Measurements from ENCODE around the gene RHOBTB3. TPM values are rescaled to one million over a fixed set of nuclear protein-coding genes. Genes with fewer than 3 reads are reported as not detected.

The RHOBTB3 gene
- total RNA-seq, 2 donors from 2014 or later = 87.3 to 134 TPM

GRCh38 chr5:95723632-95724369 lies 7.3 kb upstream of the RHOBTB3 start:
- no peak overlapping the region for H3K27ac ChIP-seq
- WGBS = 49% methylated on average over 5 of the region's 5 CpGs
- H3K9me3 ChIP-seq = no peaks in the 10 kb centered on the region
- intact Hi-C loops (cut with DNase I) = no loop called here
- H3K4me1 ChIP-seq (replicated peaks) = no peaks in the 10 kb centered on the region
- DNase-seq (ENCODE audit: low spot score) = no peak
- H3K4me3 ChIP-seq = no peak overlapping the region
- H3K27me3 ChIP-seq (replicated peaks; ENCODE audit: insufficient read depth) = no peaks in the 10 kb centered on the region
- TF ChIP-seq POLR2AphosphoS5 (IDR thresholded peaks at IDR 0.05) = no peak
- TF ChIP-seq POLR2A (IDR thresholded peaks at IDR 0.05) = no peak
- TF ChIP-seq, protein P1, sequence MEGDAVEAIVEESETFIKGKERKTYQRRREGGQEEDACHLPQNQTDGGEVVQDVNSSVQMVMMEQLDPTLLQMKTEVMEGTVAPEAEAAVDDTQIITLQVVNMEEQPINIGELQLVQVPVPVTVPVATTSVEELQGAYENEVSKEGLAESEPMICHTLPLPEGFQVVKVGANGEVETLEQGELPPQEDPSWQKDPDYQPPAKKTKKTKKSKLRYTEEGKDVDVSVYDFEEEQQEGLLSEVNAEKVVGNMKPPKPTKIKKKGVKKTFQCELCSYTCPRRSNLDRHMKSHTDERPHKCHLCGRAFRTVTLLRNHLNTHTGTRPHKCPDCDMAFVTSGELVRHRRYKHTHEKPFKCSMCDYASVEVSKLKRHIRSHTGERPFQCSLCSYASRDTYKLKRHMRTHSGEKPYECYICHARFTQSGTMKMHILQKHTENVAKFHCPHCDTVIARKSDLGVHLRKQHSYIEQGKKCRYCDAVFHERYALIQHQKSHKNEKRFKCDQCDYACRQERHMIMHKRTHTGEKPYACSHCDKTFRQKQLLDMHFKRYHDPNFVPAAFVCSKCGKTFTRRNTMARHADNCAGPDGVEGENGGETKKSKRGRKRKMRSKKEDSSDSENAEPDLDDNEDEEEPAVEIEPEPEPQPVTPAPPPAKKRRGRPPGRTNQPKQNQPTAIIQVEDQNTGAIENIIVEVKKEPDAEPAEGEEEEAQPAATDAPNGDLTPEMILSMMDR (IDR thresholded peaks at IDR 0.05) = no peak
- H3K36me3 ChIP-seq = no peaks in the 10 kb centered on the region

- Histone ChIP-seq H3K4me3 (no peak overlapping the region), H3K27ac (no peak overlapping the region)
- WGBS = 64% methylated on average over 5 of the region's 5 CpGs
Measured at GRCh38 chr5:95725071-95725820, 5.9 kb upstream of the RHOBTB3 start.

DNA sequence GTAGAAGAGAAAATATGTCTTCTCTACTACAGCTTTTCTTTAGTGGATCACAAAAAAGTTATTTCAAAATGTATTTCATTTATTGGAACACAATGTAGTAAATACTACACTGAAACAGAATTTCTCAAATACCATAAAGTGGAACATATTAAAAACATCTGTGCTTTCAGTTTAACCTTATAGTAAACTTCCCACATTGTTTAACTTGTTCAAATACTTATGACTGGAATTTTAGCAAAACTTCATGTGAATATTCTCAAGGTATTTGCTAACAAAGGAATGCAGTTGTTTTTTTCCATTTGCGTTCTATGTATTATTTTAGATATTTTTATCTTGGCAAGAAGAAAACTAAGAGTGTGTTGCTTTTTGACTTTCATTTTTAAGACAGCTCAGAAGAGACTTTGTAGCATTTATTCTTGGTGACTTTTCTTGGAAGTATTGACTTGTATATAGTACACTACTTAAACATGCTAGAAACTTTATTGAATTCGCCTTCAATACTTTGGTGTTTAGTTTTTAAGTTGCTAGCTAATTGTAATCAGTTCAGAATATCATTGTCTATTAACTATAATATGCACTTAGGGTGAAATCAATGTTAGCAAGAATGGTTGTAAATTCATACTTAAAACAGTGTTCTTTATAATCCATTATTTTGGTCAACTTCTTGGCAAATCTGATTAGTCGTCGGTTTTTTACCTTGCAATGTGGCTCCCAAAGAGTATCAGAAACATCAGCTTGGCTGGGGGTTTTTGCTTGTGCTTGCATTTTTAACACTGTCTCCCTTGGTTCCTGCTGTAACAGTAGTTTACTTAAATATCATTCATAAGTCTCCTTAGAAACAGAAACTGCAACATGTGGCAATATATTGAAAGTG lies 5.0 kb upstream of the RHOBTB3 start:
- TF ChIP-seq POLR2AphosphoS5 (IDR thresholded peaks at IDR 0.05) (no peak), POLR2A (IDR thresholded peaks at IDR 0.05) (no peak)
- H3K27me3 ChIP-seq (replicated peaks; ENCODE audit: insufficient read depth) = no peaks in the 10 kb centered on the region
- intact Hi-C loops (cut with DNase I) = no loop called here
- no peaks in the 10 kb centered on the region for H3K9me3 ChIP-seq
- WGBS = 70% methylated on average over 4 of the region's 4 CpGs
- no peaks in the 10 kb centered on the region for H3K4me1 ChIP-seq (replicated peaks)
- no peaks in the 10 kb centered on the region for H3K36me3 ChIP-seq
- no peak overlapping the region for H3K4me3 ChIP-seq
- H3K27ac ChIP-seq = peak overlapping the region in 1 of 2 donors; percentile 13
- DNase-seq (ENCODE audit: low spot score) = no peak

More at GRCh38 chr5:95725071-95725820, 5.9 kb upstream of the RHOBTB3 start:
- Histone ChIP-seq H3K36me3 (no peaks in the 10 kb centered on the region), H3K9me3 (no peaks in the 10 kb centered on the region), H3K4me1 (replicated peaks) (no peaks in the 10 kb centered on the region), H3K27me3 (replicated peaks; ENCODE audit: insufficient read depth) (no peaks in the 10 kb centered on the region)
- TF ChIP-seq, protein P1 (IDR thresholded peaks at IDR 0.05) = no peak
- no peak for TF ChIP-seq POLR2AphosphoS5 (IDR thresholded peaks at IDR 0.05)
- TF ChIP-seq POLR2A (IDR thresholded peaks at IDR 0.05) = no peak
- no peak for DNase-seq (ENCODE audit: low spot score)
- intact Hi-C loops (cut with DNase I) = no loop called here

DNA sequence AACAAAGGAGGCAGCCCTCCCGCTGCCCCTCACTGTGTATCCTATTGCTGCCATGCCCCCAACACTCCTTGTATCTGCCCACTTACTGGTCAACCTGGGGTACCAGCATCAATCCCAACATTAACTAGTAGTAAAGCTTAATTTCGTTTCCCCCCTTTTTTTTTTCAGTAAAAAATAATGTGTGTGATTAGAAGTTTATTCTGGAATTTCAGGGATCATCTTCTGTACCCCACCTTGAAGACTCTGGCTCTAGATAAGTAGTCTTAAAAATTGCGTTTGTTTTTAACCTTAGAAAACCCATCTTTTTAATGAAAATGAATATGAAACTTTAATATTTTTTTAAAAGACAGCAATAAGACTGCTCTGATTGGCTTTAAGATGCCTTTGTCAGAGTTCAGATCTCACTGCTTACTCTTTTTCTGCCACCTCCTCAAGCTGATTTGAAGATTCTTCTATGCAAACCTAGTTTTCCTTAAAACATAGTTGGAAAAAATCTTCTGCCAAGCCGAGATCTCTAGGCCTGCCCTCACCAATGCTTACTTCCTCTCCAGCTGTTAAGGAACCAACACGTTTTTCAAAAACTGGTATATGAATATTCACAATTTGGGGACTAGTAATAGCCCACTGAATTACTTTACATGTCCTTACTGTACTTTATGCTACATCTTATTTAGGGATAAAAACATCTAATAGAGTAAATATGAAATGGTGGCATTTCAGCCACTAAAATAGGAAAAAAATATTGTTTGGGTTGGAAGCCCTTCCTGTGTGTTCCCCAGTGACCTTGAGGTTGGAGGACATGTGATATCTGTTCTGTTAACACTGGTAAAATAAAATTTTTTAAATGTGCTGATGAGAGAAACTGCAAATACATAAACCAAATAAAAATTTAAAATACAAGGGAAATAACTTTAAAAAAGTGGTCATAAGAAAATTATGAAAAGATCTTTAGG lies 4.0 kb upstream of the RHOBTB3 start:
- Histone ChIP-seq H3K4me3 (no peak overlapping the region), H3K4me1 (replicated peaks) (no peaks in the 10 kb centered on the region), H3K36me3 (no peaks in the 10 kb centered on the region), H3K27me3 (replicated peaks; ENCODE audit: insufficient read depth) (no peaks in the 10 kb centered on the region), H3K9me3 (no peaks in the 10 kb centered on the region), H3K27ac (peak overlapping the region; percentile 39 to 95)
- intact Hi-C loops (cut with DNase I) = no loop called here
- 70% methylated on average over 5 of the region's 5 CpGs for WGBS
- no peak for DNase-seq (ENCODE audit: low spot score)
- TF ChIP-seq POLR2AphosphoS5 (IDR thresholded peaks at IDR 0.05) (no peak), POLR2A (IDR thresholded peaks at IDR 0.05) (no peak)
- TF ChIP-seq, protein P1 (IDR thresholded peaks at IDR 0.05) = no peak

Data from prostate gland (tissue), 2 donors.